Ovary (tissue), 3 donors: ENCODE results near the gene TNFRSF9.

Experiments used
- POLR2A ChIP-seq: fragments of 450-650 bp; IDR thresholded peaks from one replicate; pipeline ENCODE4 v1.6.1; 2017; ENCODE audit warnings: antibody characterized with exemption, mild to moderate bottlenecking, moderate library complexity
- TF ChIP-seq, protein P1 (sequence below), 3 donors: fragments of 450-650 bp in 2 of 3; fragments of 200-600 bp in 1 of 3; IDR thresholded peaks; one replicate each; pipeline versions ENCODE4 v1.5.1 to v1.8.0; 2016 to 2022; ENCODE audit warnings: antibody characterized with exemption in 3 of 3, mild to moderate bottlenecking in 1 of 3
- donor health status: DM: no; HTN: no; CAD: no.

DNA sequence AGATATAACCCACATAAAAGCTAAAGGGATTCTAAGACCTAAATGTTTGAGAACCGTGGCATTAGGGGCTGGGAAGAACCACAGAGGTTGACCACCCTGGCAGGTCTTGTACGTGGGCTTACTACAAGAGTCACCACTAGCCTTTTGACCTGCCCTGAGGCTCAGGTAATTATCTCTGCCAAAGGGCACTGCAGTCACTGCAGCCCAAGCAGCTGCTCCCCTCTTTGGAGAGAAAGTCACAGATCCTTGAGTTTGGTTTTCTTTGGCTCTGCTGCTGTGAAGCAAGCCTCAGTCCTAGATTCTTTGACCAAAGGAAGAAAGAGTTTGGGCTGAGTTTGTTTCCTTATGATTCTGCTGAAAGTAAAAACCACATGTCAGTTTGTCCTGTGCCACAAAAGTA, 32.4 kb upstream of the TNFRSF9 start:
- TF ChIP-seq POLR2A, result no peak
- TF ChIP-seq, protein P1, sequence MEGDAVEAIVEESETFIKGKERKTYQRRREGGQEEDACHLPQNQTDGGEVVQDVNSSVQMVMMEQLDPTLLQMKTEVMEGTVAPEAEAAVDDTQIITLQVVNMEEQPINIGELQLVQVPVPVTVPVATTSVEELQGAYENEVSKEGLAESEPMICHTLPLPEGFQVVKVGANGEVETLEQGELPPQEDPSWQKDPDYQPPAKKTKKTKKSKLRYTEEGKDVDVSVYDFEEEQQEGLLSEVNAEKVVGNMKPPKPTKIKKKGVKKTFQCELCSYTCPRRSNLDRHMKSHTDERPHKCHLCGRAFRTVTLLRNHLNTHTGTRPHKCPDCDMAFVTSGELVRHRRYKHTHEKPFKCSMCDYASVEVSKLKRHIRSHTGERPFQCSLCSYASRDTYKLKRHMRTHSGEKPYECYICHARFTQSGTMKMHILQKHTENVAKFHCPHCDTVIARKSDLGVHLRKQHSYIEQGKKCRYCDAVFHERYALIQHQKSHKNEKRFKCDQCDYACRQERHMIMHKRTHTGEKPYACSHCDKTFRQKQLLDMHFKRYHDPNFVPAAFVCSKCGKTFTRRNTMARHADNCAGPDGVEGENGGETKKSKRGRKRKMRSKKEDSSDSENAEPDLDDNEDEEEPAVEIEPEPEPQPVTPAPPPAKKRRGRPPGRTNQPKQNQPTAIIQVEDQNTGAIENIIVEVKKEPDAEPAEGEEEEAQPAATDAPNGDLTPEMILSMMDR (IDR thresholded peaks at IDR 0.05), result no peak
